ENCODE measurements around the gene PPP1R3E. TPM values are rescaled to one million over a fixed set of nuclear protein-coding genes. Genes with fewer than 3 reads are reported as not detected.
A peak's percentile ranks its signal among the peaks of the same experiment; 100 is the strongest.

PPP1R3E gene
- polyA plus RNA-seq, 3 donors, result 0.81 to 16.7 (median 0.88) TPM

DNA sequence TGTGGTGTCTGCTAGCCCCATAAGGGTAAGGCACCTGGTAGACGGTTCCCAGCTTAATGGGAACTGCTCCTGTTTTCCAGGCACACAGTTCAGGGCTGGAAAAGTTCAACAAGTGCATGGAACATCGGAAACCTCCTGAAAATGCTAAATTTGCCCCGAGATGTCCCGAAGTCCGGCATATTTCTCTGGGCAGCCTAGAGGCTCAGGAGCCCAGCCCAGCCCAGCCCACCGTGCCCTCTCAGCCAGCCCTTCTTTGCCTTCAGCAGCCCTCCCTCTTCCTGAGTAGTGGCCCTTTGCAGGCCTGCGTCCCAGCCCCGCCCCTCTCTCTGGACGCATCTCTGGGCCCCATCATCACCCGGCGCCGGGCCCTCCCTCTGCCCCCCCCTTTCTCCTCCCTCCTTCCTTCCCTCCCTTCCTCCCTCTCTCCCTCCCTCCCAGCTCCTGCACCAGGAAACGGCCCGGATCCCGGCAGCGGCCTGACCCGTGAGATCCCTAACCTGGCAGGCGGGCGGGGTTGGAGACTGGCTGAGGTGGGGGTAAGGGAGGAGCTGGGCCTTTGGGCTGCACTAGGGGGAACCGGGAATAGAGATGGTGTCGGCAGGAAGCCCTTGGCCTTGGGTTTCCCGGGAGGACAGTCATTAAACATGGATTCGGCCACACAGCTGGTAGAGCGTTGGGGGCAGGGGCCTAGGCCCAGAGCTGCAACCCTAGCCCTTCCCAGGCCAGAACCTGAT lies 3.9 kb upstream of the PPP1R3E start, which contains the start of gene BCL2L2:
Gene BCL2L2, plus strand, starts transcription at position 422 of the 734 bp plus-strand sequence. CDS start 935 bp downstream, outside the sequence.
- WGBS (ENCODE audit: insufficient coverage), result 0% methylated on average over 14 of the region's 24 CpGs
- peaks cover 14 to 26% of the 10 kb centered on the region in 2 donors for H3K36me3 Mint-ChIP-seq
- Histone ChIP-seq H3K9ac (ENCODE audit: insufficient read depth, low read length, poor library complexity, severe bottlenecking) (peak within 1 kb of the TSS; percentile 80), H3K36me3 (replicated peaks in 1 of 2; ENCODE audit: control insufficient read depth in 1 of 2, insufficient read depth in 2 of 2, low read length in 2 of 2) (peaks cover 21 to 36% of the 10 kb centered on the region in 2 donors), H2AFZ (ENCODE audit: insufficient read depth, low read depth, low read length, poor library complexity, severe bottlenecking) (peak within 1 kb of the TSS; percentile 98), H3K4me2 (replicated peaks; ENCODE audit: extremely low read depth, low read length, poor library complexity, severe bottlenecking) (peak within 1 kb of the TSS; percentile 89), H3K9me3 (replicated peaks in 1 of 2; ENCODE audit: control insufficient read depth in 1 of 2, insufficient read depth in 1 of 2, low read length in 2 of 2) (no peaks in the 10 kb centered on the region), H3K4me3 (replicated peaks in 1 of 3; ENCODE audit: low read depth in 2 of 3, low read length in 3 of 3) (peak within 1 kb of the TSS; percentile 39 to 92 (median 90)), H4K20me1 (ENCODE audit: insufficient read depth, low read length) (no peaks in the 10 kb centered on the region), H3K27me3 (ENCODE audit: control insufficient read depth in 2 of 2, insufficient read depth in 2 of 2, low read length in 2 of 2) (no peaks in the 10 kb centered on the region), H3K79me2 (ENCODE audit: insufficient read depth, low read length) (peaks cover 50% of the 10 kb centered on the region), H3K4me1 (ENCODE audit: control insufficient read depth in 1 of 2, insufficient read depth in 2 of 2, low read length in 2 of 2) (peaks cover 31 to 54% of the 10 kb centered on the region in 2 donors), H3K27ac (ENCODE audit: low read depth in 1 of 2, low read length in 2 of 2) (peak within 1 kb of the TSS; percentile 76 to 89)
- intact Hi-C loops (cut with micrococcal nuclease), result loop anchor here (2.0 to 10.0 kb wide), 2 partner anchors 14 to 722 kb away; partner anchors contain the start of genes DAD1 (in 1 of the 2) and PABPN1 (in 1 of the 2)
- H3K27me3 Mint-ChIP-seq (ENCODE audit: low read depth in 3 of 3), result no peaks in the 10 kb centered on the region
- H3K9me3 Mint-ChIP-seq, result no peaks in the 10 kb centered on the region
- DNase-seq, result peak; percentile 57 to 70 (median 65)
- peaks cover 49% of the 10 kb centered on the region for H3K4me1 Mint-ChIP-seq
- TF ChIP-seq, protein P1, sequence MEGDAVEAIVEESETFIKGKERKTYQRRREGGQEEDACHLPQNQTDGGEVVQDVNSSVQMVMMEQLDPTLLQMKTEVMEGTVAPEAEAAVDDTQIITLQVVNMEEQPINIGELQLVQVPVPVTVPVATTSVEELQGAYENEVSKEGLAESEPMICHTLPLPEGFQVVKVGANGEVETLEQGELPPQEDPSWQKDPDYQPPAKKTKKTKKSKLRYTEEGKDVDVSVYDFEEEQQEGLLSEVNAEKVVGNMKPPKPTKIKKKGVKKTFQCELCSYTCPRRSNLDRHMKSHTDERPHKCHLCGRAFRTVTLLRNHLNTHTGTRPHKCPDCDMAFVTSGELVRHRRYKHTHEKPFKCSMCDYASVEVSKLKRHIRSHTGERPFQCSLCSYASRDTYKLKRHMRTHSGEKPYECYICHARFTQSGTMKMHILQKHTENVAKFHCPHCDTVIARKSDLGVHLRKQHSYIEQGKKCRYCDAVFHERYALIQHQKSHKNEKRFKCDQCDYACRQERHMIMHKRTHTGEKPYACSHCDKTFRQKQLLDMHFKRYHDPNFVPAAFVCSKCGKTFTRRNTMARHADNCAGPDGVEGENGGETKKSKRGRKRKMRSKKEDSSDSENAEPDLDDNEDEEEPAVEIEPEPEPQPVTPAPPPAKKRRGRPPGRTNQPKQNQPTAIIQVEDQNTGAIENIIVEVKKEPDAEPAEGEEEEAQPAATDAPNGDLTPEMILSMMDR (IDR thresholded peaks at IDR 0.05), result no peak
- H3K4me3 Mint-ChIP-seq, result peak within 1 kb of the TSS; percentile 82 to 92
- H3K27ac Mint-ChIP-seq, result peak within 1 kb of the TSS; percentile 76 to 92 (median 89)

DNA sequence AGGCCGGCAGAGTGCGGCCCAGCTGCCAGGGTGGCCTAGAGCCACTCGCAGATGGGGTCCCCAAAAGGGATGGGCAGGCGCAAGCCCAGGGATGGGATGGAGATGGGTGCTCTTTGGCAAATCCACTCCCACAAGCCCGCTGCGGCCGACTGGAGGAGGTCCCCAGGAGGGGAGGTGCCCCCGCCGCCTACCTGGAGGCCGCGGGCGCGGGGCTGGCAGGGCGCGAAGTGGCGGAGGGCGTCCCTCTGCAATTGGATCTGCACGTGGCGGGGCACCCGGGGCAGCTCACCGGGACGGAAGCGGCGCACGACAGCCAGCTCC lies 730 bp downstream of the PPP1R3E start:
- no peaks in the 10 kb centered on the region for H3K9me3 ChIP-seq (replicated peaks in 1 of 2; ENCODE audit: control insufficient read depth in 1 of 2, insufficient read depth in 1 of 2, low read length in 2 of 2)
- under 1% methylated on average over 25 of the region's 25 CpGs for WGBS (ENCODE audit: insufficient coverage)
- peaks cover 35 to 55% of the 10 kb centered on the region in 2 donors for H3K4me1 ChIP-seq (ENCODE audit: control insufficient read depth in 1 of 2, insufficient read depth in 2 of 2, low read length in 2 of 2)
- intact Hi-C loops (cut with micrococcal nuclease), result loop anchor here (1.0 to 10.0 kb wide), 4 partner anchors 15 to 717 kb away; partner anchors contain the start of genes PABPN1 (in 2 of the 2), DAD1 (in 1 of the 2) and HOMEZ (in 1 of the 2)
- peak overlapping the region; percentile 86 to 93 for H3K27ac ChIP-seq (ENCODE audit: low read depth in 1 of 2, low read length in 2 of 2)
- H4K20me1 ChIP-seq (ENCODE audit: insufficient read depth, low read length), result no peaks in the 10 kb centered on the region
- no peaks in the 10 kb centered on the region for H3K27me3 ChIP-seq (ENCODE audit: control insufficient read depth in 2 of 2, insufficient read depth in 2 of 2, low read length in 2 of 2)
- H3K27me3 Mint-ChIP-seq (ENCODE audit: low read depth in 3 of 3), result no peaks in the 10 kb centered on the region
- peaks cover 16 to 25% of the 10 kb centered on the region in 2 donors for H3K36me3 Mint-ChIP-seq
- peak overlapping the region; percentile 91 for H3K9ac ChIP-seq (ENCODE audit: insufficient read depth, low read length, poor library complexity, severe bottlenecking)
- peaks cover 33% of the 10 kb centered on the region for H3K79me2 ChIP-seq (ENCODE audit: insufficient read depth, low read length)
- H3K4me1 Mint-ChIP-seq, result peaks cover 38% of the 10 kb centered on the region
- H3K9me3 Mint-ChIP-seq, result peaks cover 0 to 2% (median 0%) of the 10 kb centered on the region in 7 donors
- peak overlapping the region; percentile 36 to 90 (median 58) for H3K4me3 ChIP-seq (replicated peaks in 1 of 3; ENCODE audit: low read depth in 2 of 3, low read length in 3 of 3)
- TF ChIP-seq, protein P1 (IDR thresholded peaks at IDR 0.05), result no peak
- H3K36me3 ChIP-seq (replicated peaks in 1 of 2; ENCODE audit: control insufficient read depth in 1 of 2, insufficient read depth in 2 of 2, low read length in 2 of 2), result peaks cover 13 to 23% of the 10 kb centered on the region in 2 donors
- H3K27ac Mint-ChIP-seq, result peak overlapping the region; percentile 92 to 97 (median 94)
- peak overlapping the region; percentile 100 for H2AFZ ChIP-seq (ENCODE audit: insufficient read depth, low read depth, low read length, poor library complexity, severe bottlenecking)
- peak overlapping the region; percentile 100 for H3K4me2 ChIP-seq (replicated peaks; ENCODE audit: extremely low read depth, low read length, poor library complexity, severe bottlenecking)
- no peak for DNase-seq
- H3K4me3 Mint-ChIP-seq, result peak overlapping the region; percentile 86 to 92

Measured in CD14-positive monocyte (primary cell).